ENCODE measurements around the gene CCDC171. TPM values are rescaled to one million over a fixed set of nuclear protein-coding genes. Genes with fewer than 3 reads are reported as not detected.

The CCDC171 gene
- total RNA-seq, 4 donors from 2014 or later, result 1.3 to 1.7 (median 1.4) TPM

GRCh38 chr9:15718423-15718822 lies 165.6 kb downstream of the CCDC171 start:
- intact Hi-C loops (cut with DNase I), result no loop called here
- WGBS, result no CpG with 5 or more reads among the region's 1 CpG
- no peak overlapping the region for H3K4me3 ChIP-seq

GRCh38 chr9:15720861-15721260 lies 168.0 kb downstream of the CCDC171 start:
- Histone ChIP-seq H3K9me3 (no peaks in the 10 kb centered on the region), H3K4me3 (no peak overlapping the region), H3K27ac (replicated peaks in 1 of 4) (no peak overlapping the region), H3K4me1 (no peaks in the 10 kb centered on the region), H3K36me3 (no peaks in the 10 kb centered on the region), H3K27me3 (no peaks in the 10 kb centered on the region)
- no peak for DNase-seq (ENCODE audit: extremely low spot score)
- no peak for TF ChIP-seq POLR2AphosphoS5 (IDR thresholded peaks at IDR 0.05)
- intact Hi-C loops (cut with DNase I), result no loop called here
- WGBS, result 71% methylated on average over 1 of the region's 1 CpG

More at GRCh38 chr9:15718423-15718822, 165.6 kb downstream of the CCDC171 start:
- Histone ChIP-seq H3K36me3 (no peaks in the 10 kb centered on the region), H3K9me3 (no peaks in the 10 kb centered on the region), H3K27ac (replicated peaks in 1 of 4) (no peak overlapping the region), H3K27me3 (no peaks in the 10 kb centered on the region), H3K4me1 (no peaks in the 10 kb centered on the region)
- TF ChIP-seq POLR2AphosphoS5 (IDR thresholded peaks at IDR 0.05), result no peak
- TF ChIP-seq POLR2A (IDR thresholded peaks at IDR 0.05; ENCODE audit: low read depth), result no peak
- TF ChIP-seq CTCF (IDR thresholded peaks at IDR 0.05), result no peak
- TF ChIP-seq EP300 (IDR thresholded peaks at IDR 0.05), result no peak
- DNase-seq (ENCODE audit: extremely low spot score), result no peak

GRCh38 chr9:15722888-15723287 lies 170.0 kb downstream of the CCDC171 start:
- no peaks in the 10 kb centered on the region for H3K4me1 ChIP-seq
- no peak overlapping the region for H3K4me3 ChIP-seq
- no peaks in the 10 kb centered on the region for H3K27me3 ChIP-seq
- no peaks in the 10 kb centered on the region for H3K9me3 ChIP-seq
- DNase-seq (ENCODE audit: extremely low spot score), result no peak
- H3K36me3 ChIP-seq, result no peaks in the 10 kb centered on the region
- WGBS, result 51% methylated on average over 5 of the region's 5 CpGs
- no peak overlapping the region for H3K27ac ChIP-seq (replicated peaks in 1 of 4)
- intact Hi-C loops (cut with DNase I), result no loop called here
- TF ChIP-seq CTCF (IDR thresholded peaks at IDR 0.05) (no peak), EP300 (IDR thresholded peaks at IDR 0.05) (no peak), POLR2A (IDR thresholded peaks at IDR 0.05; ENCODE audit: low read depth) (no peak), POLR2AphosphoS5 (IDR thresholded peaks at IDR 0.05) (no peak)

GRCh38 chr9:15724016-15724415 lies 171.2 kb downstream of the CCDC171 start:
- no peaks in the 10 kb centered on the region for H3K4me1 ChIP-seq
- H3K4me3 ChIP-seq, result no peak overlapping the region
- WGBS, result 72% methylated on average over 1 of the region's 1 CpG
- TF ChIP-seq CTCF (IDR thresholded peaks at IDR 0.05) (no peak), POLR2A (IDR thresholded peaks at IDR 0.05; ENCODE audit: low read depth) (no peak), EP300 (IDR thresholded peaks at IDR 0.05) (no peak), POLR2AphosphoS5 (IDR thresholded peaks at IDR 0.05) (no peak)
- H3K27me3 ChIP-seq, result no peaks in the 10 kb centered on the region
- H3K27ac ChIP-seq (replicated peaks in 1 of 4), result no peak overlapping the region
- DNase-seq (ENCODE audit: extremely low spot score), result no peak
- no peaks in the 10 kb centered on the region for H3K9me3 ChIP-seq
- intact Hi-C loops (cut with DNase I), result no loop called here
- H3K36me3 ChIP-seq, result no peaks in the 10 kb centered on the region

GRCh38 chr9:15724612-15725011 lies 171.8 kb downstream of the CCDC171 start:
- Histone ChIP-seq H3K9me3 (no peaks in the 10 kb centered on the region), H3K36me3 (no peaks in the 10 kb centered on the region), H3K4me1 (no peaks in the 10 kb centered on the region), H3K27ac (replicated peaks in 1 of 4) (no peak overlapping the region), H3K4me3 (no peak overlapping the region), H3K27me3 (no peaks in the 10 kb centered on the region)
- WGBS, result 23% methylated on average over 1 of the region's 1 CpG
- intact Hi-C loops (cut with DNase I), result no loop called here
- no peak for TF ChIP-seq POLR2A (IDR thresholded peaks at IDR 0.05; ENCODE audit: low read depth)
- TF ChIP-seq POLR2AphosphoS5 (IDR thresholded peaks at IDR 0.05), result no peak
- no peak for TF ChIP-seq EP300 (IDR thresholded peaks at IDR 0.05)
- TF ChIP-seq CTCF (IDR thresholded peaks at IDR 0.05), result no peak
- no peak for DNase-seq (ENCODE audit: extremely low spot score)

All from esophagus muscularis mucosa (tissue), 4 donors.